Fibroblast of peridontal ligament (primary cell): ENCODE data around the gene CCDC57.
A peak's percentile ranks its signal among the peaks of the same experiment; 100 is the strongest.
"Not testable (repeated sequence)": the region's sequence is repeated elsewhere in the genome, so short reads cannot be mapped to it uniquely, and the experiment has no call there.

Experiments
- DNase-seq: peaks from one replicate; pipeline ENCODE4 v3.0.0-alpha.2; 2010; ENCODE audit errors: extremely low read depth

CCDC57 gene, protein sequence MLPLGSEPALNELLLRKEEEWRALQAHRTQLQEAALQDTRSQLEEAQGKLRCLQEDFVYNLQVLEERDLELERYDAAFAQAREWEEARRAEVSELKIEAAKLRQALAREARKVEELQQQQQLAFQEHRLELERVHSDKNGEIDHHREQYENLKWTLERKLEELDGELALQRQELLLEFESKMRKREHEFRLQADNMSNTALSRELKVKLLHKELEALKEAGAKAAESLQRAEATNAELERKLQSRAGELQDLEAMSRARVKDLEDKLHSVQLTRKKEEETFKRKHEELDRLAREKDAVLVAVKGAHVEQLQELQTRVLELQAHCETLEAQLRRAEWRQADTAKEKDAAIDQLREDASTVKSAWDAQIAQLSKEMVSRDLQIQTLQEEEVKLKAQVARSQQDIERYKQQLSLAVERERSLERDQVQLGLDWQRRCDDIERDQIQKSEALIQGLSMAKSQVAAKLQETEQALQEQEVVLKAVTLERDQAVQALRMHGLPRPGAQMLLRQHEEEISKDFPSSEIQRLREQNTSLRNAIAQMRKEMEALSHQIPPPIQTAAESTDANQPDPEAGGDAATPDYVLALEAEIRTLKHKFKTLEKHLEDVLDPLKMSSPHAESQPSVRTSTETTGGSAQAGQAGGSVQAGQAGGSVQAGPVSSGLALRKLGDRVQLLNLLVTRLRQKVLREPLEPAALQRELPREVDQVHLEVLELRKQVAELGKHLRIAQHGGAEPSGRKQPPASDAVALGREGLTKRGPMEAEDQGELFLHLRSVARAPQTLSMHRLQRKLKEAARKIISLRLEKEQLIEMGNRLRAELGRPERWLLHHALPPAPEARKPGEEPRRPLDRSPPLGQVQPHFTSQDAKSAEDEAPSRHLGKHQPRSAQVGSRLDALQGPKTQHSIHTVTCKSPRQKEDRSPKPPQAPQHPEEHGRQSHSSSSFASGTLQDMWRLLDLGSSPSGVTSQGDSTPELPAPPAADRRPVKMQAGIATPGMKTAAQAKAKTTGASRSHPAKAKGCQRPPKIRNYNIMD

DNA sequence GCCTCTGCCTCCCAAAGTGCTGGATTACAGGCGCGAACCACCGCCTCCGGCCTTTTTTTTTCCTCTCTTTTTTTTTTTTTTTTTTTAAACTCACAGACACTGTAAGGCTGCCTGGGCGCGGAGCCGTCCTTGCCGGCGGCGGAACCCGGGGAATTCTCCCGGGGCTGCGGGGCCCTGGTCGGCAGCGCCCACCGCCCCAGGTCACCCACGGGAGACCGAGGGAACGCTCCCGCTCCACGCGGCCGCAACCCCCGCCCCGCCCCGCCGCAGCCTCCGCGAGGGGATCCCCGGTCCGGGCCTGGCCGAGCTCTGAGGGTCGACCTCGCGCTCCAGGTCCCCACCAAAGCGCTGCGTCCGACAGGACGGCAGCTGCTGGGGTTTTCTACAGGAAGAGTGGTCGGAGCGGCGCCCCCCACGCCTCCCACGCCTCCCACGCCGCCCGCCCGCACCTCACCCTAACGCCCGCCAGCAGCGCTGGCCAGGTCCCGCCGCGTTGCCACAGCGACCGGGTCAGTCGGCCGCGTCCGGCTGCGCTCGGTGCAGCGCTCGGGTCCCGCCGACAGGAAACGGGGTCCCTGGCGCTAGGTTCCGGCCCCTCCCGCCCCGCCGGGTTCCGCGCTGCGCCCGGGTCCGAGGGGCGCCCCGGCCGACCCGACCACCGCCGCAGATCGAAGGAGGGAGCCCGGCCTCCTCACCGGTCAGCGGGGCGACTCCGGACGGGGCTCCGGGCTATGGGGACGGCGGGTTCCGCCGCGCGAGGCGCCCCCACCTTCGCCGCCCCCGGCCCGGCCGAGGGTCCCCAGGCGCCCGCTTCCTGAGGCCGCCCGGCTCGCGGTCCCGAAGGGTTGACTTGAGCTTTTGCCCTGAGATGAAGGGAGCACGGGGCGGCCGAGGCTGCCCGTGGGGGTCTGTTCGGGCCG lies at the start of gene CCDC57:
CCDC57 (minus strand) TSS at position 512 of the 920 bp plus-strand sequence. CDS start 10,898 bp downstream, outside the sequence.
- DNase-seq, result peak; percentile 63

DNA sequence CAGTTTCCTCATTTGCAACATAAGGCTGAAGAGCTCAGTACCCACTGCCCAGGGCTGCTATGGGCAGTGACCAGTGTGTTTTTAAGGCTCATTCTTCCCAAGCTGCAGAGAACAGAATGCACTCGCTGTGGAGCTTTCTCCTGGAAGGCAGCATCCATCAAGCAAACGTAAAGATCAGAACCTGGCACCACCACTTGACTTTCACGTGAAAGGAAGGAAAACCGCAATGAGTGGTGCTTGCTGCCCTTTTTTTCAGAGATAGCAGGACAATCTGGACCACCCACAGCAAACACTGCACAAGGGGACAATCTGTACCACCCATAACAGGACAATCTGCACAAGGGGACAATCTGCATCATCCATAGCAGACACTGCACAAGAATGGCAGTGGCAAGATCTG lies 49.7 kb upstream of the CCDC57 start:
- DNase-seq, result no peak

DNA sequence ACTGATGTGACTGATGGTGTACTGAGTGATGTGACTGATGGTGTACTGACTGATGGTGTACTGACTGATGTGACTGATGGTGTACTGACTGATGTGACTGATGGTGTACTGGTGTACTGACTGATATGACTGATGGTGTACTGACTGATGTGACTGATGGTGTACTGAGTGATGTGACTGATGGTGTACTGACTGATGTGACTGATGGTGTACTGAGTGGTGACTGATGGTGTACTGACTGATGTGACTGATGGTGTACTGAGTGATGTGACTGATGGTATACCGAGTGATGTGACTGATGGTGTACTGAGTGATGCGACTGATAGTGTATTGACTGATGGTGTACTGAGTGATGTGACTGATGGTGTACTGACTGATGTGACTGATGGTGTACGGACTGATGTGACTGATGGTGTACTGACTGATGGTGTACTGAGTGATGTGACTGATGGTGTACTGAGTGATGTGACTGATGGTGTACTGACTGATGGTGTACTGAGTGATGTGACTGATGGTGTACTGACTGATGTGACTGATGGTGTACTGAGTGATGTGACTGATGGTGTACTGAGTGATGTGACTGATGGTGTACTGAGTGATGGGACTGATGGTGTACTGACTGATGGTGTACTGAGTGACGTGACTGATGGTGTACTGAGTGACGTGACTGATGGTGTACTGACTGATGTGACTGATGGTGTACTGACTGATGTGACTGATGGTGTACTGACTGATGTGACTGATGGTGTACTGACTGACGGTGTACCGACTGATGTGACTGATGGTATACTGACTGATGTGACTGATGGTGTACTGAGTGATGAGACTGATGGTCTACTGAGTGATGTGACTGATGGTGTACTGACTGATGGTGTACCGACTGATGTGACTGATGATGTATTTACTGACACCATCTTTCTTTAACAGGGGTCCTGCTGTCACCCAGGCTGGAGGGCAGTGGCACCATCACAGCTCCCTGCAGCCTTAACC lies 47.6 kb upstream of the CCDC57 start:
- not testable (repeated sequence) for DNase-seq

DNA sequence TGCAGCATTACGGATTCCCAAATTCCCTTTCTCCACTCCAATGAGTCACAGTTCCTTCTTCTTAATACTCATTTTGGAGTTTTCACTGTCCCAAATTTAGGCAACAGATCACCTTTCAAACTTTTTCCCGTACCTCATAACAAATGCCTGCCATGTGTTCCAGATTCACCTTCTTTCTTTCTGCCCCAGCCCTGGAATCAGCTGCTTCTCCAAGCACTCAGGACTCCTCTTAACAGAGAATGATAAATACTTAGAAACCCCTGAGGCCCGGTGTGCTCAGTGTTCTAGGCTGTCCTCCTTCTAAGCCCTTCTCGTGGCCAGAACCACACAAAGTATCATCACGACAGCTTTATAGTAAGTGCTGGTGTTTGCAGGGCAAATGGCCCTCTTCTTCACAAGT lies 45.9 kb upstream of the CCDC57 start:
- no peak for DNase-seq

DNA sequence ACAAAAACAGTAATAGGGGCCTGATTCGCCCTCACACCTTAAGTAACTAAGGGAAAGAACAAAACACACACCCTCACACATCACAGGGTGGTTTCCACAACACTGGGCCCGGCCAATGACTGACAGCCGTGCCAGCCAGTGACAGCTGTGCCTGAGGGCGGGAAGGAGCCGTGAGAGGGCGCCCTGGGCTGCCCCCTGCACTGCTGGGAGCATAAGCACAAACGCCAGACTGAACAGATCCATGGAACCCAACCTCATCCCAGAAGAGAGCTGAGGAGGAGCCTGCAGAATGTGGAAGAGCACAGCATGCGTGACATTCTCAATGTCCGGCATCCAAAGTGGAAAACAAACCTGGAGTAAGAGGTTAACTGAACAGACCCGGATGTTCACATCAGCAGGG lies 44.8 kb upstream of the CCDC57 start:
- DNase-seq, result peak; percentile 23

DNA sequence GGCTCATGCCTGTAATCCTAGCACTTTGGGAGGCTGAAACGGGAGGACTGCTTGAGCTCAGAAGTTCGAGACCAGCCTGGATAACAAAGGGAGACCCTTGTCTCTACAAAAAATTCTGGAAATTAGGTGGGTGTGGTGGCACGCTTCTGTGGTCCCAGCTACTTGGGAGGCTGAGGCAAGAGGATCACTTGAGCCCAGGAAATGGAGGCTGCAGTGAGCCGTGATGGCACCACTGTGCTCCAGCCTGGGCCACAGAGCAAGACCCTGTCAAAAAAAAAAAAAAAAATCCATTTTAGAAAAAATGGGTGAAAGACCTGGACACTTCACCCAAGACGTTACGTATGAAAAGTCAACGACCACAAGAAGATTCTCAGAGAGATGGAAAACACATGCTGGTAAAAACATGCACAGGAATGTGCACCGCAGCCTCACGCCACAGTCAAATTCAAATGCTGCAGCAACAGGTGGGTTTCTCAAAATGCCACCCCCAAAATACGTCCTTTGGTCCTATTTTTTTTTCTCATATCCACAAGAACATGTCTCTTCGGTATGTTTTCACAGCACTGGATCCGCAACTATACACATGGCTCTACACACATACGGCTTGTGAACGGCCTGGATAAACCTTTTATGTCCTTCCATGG lies 43.7 kb upstream of the CCDC57 start:
- no peak for DNase-seq

DNA sequence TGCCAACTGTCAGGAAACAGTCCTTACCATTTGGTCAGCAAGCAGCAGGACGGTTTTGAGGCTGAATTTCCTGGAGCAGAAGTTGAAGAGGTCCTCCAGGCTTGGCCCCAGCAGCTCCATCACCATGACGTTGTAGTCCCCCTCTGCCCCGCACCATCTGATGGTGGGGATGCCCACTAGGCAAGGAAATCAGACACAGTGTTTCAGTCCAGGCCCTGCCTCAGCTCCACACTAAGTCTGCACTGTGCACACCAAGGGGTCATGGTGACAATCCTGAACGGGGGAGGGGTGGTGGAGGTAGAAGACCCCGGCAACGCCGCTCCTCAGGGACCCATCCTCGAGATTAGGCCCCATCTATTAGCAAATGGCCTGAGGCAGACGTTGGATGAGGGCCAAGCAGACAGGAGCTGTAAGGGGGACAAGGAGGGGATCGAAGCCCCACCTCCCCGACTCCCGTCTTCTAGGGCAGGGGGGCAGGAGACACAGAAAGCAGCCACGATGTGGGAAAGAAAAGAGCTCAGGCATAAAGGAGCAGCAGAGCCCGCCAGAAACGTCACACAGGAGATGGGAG lies 42.8 kb upstream of the CCDC57 start:
- no peak for DNase-seq

DNA sequence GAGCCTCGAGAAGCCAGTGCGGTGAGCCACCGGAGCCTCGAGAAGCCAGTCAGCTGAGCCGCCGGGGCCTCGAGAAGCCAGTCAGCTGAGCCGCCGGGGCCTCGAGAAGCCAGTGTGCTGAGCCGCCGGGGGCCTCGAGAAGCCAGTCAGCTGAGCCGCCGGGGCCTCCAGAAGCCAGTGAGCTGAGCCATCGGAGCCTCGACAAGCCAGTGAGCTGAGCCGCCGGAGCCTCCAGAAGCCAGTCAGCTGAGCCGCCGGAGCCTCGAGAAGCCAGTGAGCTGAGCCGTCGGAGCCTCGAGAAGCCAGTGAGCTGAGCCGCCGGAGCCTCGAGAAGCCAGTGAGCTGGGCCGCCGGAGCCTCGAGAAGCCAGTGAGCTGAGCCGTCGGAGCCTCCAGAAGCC lies 42.1 kb upstream of the CCDC57 start:
- not testable (repeated sequence) for DNase-seq

DNA sequence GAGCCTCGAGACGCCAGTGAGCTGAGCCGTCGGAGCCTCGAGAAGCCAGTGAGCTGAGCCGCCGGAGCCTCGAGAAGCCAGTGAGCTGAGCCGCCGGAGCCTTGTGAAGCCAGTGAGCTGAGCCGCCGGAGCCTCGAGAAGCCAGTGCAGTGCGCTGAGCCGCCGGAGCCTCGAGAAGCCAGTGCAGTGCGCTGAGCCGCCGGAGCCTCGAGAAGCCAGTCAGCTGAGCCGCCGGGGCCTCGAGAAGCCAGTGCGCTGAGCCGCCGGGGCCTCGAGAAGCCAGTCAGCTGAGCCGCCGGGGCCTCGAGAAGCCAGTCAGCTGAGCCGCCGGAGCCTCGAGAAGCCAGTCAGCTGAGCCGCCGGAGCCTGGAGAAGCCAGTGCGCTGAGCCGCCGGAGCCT lies 41.5 kb upstream of the CCDC57 start:
- not testable (repeated sequence) for DNase-seq

DNA sequence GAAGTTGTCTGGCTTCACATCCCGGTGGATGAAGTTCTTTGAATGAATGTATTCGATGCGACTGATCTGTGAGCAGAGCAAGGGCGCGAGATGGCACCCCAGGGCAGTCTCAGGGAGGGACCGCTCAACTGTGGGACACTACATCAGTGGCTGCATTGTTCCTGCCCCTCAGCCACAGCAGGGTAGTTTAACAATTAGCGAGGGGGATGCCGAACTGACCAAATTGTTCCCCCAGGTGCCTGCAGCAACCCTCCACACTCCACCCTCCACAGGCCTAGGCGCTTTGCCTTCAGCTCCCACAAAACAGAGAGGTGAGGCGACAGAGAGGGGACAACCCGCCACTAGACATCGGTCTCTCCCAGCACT lies 40.5 kb upstream of the CCDC57 start:
- DNase-seq, result no peak

DNA sequence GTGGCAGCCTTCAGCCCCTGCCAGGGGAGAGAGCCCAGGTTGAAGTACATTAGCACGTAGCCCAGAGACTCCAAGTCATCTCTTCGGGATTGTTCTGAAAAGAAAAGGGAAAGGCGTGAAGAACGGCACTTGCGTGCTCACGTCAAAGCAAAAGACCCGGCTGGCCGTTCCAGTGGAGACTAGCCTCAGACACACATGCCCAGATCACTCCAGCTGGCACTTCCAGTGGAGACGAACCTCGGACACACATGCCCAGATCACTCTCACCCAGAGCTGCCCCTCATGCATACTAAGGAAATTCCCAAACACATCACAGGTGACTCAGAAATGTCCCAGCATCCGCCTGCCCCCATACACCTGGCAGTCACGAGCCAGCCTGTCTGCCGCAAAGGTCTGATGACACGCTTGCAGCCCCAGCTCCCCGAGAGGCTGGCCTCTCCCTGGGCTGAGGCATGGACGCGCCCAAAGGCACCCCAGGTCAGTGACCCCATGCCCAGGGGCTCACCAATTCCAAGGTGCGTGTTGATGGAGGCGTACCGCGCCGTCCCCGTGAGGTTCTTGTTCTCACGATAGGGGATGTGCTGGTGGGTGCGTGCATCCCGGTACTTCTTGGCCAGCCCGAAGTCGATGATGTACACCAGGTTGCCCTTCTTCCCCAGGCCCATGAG lies 40.0 kb upstream of the CCDC57 start:
- DNase-seq, result no peak

DNA sequence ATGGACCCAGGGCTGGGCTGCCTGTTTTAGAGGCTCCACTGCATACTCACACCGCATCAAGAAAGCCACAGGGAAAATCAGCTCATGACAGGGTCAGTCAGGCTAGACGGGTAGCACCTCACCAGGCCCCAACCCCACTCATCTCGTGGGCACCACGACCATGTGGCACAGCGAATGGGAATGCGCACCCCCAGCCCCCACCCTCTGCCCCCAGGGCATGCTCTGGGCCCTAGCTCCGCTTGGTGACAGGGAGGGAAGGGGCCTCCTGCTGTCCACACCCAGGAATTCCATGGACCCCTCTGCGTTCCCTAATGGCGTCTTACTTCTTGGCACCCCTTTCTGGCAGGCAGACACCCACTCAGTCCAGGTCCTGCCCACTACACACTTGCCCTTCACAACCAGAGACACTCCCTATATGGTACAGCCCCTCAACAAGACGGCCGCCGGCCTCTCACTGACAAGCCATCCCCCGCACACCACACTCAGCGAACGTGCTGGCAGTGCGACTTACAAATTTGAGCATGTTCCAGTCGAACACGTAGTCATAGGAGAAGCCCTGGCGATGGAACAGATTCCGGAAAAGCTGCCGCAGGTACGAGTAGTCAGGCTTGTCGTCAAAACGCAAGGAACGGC lies 38.3 kb upstream of the CCDC57 start:
- no peak for DNase-seq

DNA sequence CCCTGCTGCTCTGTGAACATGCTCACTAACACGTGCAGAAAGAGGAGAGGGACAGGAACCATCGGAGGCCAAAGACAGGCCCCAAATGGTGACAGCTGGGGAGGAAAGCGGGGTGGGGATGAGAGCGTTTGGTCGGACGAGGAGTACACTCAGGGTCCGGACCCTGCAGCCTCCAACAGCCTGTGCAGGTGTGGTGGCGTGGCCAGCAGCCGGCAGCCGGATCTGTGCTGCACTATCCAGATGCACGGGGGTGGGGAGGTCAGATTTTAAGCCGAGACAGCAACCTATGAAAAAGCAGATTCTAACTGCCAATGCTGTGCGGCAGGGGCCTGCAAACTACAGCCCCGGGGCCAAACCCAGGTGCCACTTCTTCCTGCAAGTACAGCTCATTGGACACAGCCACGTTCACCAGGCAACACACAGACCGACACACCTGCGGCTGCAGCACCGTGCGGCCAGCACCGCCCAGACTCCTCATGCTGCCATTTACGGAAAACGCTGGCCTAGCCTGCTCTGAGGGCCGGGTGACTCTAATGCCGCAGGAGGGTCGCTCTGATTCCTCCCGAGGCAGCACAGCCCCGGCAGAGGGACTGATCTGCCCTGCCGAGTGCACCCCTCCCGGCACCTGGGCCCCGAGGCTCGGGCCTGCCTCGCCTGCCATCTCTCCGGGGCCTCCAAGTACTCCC lies 37.4 kb upstream of the CCDC57 start:
- no peak for DNase-seq

DNA sequence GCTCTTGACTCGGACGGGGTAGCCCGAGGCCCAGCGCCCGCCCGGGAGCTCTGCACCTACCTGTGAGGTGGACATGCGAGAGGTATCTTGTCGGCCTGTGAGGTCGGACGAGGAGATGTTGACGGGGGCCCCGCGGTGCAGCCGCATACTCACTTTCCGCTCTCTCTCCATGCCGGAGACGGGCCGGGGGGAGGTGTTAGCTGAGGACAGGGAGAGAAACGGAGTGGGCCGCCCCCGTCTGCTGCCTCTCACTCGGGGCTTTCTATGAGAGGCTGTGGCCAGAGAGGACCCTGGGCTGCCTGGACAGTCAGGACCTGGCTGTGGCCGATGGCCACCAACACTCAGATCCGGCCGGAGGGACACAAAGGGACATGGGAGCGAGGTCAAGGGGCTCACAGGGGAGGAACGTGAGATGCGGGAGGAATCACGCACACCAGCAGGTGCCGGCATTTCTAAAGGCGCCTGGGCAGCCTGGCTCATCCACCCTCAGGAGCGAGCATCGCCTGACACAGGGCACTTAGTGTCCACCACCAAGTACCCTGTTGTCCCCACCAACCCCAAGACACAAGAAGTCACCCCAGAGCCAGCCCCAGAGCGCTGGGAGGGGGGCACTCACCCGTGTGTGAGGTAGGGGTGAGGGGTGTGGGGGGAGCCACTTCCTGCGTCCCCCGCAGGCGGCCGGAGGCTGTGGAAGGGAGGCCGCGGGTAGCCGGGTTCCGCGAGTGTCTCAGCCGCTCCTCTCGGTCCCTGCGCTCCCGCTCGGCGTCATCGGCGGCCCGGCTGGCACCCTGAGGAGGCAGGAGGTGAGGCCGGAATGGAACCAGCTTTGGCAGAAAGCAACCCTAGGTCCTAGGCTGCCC lies 36.4 kb upstream of the CCDC57 start:
- no peak for DNase-seq

DNA sequence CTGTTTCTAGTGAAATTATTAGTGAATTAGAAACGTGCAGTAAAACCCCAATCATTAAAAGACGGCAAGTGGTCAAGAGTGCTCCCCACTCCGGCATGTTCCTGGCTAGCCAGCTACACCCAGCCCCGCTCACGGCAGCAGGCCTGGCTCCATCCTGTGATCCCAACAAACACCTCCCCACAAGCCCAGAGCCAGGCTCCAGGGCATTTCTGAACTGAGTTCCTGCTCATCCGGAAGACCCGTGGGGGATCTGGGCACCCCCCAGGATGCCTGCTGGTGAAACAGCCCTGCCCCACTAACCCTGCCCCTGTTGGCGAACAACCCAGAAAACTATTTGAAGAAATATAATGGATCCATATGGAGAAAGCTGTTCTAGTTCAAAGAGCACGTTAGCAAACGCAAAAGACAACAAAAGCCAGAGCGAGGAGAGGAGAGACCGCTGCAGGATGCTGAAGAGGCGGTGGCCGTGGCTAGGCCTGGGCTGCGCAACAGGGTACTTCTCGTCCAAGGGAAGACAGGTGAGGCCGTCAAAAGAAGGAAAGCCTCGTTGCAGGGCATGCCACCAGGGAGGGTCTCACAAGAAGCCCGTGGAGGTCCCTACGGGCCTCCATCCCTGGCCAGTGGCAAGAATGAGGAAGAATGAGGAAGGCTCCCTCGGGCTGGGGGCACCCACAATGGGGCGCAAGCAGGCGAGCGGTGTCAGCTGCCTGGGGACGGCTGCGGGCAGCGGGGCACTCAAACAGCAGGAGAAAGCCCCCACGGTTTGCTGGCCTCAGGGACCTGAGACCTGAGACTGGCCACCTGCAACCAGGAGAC lies 35.4 kb upstream of the CCDC57 start:
- no peak for DNase-seq
